C4-2B (cell line): ENCODE measurements around the gene PLEKHG1.

ENCODE experiments used
- H3K27ac ChIP-seq: fragments of 450-650 bp; 2 replicates; pipeline ENCODE4 v1.5.1; 2017
- ZFX ChIP-seq: fragments of 450-650 bp; IDR thresholded peaks from 2 replicates; pipeline ENCODE4 v1.6.1; 2017
- TF ChIP-seq, protein P1 (sequence below): fragments of 450-650 bp; conservative IDR thresholded peaks from 2 replicates; pipeline ENCODE4 v1.5.1; 2017; ENCODE audit warnings: mild to moderate bottlenecking

The PLEKHG1 gene

DNA sequence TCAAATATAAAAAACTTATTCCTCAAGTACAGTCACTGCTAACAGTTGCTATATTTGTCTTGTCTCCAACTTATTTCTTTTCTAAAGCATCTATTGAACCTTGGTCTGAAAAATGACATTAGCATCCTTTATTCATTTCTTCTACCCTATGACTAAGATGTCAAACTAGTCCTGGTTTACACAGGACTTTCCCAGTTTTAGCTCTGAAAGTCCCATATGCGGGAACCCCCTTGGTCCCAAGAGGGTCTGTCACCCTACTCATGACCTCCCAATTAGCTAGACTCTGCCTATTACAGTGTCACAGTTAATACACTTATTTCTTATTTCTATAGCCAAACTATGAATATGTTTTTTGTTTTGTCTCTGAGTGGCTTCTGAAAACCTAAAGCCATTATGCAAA, 37.1 kb downstream of the PLEKHG1 start:
- TF ChIP-seq ZFX: no peak
- TF ChIP-seq, protein P1, sequence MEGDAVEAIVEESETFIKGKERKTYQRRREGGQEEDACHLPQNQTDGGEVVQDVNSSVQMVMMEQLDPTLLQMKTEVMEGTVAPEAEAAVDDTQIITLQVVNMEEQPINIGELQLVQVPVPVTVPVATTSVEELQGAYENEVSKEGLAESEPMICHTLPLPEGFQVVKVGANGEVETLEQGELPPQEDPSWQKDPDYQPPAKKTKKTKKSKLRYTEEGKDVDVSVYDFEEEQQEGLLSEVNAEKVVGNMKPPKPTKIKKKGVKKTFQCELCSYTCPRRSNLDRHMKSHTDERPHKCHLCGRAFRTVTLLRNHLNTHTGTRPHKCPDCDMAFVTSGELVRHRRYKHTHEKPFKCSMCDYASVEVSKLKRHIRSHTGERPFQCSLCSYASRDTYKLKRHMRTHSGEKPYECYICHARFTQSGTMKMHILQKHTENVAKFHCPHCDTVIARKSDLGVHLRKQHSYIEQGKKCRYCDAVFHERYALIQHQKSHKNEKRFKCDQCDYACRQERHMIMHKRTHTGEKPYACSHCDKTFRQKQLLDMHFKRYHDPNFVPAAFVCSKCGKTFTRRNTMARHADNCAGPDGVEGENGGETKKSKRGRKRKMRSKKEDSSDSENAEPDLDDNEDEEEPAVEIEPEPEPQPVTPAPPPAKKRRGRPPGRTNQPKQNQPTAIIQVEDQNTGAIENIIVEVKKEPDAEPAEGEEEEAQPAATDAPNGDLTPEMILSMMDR: no peak
- no peak overlapping the region for H3K27ac ChIP-seq

DNA sequence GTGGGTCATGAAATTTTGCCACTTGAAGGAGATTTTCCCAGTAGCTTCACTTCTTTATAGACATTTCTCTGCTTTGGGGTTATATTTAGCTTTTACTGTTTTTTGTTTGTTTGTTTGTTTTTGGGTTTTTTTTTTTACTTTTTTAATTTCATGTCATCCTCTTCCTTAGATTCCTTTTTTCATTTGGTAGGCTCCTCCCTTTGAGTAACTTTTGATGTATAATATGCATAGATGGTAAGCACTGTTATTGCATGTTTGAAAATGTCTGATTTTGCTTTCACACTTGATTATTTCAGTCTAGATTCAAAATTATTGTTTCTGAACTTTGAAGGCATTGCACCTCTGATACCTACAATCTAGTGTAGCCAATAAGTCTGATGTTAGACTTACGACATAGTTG, 37.6 kb downstream of the PLEKHG1 start:
- no peak for TF ChIP-seq ZFX
- TF ChIP-seq, protein P1: no peak
- no peak overlapping the region for H3K27ac ChIP-seq

DNA sequence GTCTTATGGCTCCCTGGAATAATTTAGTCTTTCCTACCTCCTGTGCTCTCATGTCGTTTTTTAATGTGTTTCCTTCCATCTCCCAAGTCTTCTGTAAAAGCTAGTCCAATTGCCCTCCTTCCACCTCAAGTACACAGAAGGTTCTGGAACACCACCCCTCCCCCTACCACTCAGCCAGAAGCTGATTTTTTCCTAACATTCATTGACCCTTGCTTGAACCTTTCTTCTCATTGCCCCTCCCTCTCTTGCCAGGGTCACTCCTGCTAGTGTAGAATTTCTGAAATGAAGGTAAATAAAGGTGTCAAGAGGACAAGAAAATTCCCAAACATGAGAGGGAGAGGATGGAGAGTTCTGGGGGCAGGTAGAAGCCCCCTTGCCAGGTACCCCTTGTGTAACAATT, 38.6 kb downstream of the PLEKHG1 start:
- no peak overlapping the region for H3K27ac ChIP-seq
- TF ChIP-seq ZFX: no peak
- TF ChIP-seq, protein P1: no peak

DNA sequence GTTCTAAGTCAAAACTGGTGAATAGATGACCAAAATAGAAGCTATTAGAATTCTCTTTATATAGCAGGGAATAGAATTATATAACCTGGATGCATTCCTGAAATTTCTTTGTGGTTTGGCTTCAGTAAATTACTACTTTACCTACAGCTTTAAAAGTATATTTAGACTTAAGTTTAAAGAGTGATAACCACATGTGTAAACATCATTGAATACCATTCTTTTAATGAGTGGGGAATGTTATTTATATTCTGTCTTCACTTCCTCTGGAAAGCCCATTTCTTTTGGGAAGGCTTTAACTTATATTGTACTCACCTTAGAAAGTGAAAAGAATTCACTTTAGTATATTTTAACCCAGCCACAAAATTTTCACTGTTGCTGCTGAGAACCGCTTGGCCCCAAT, 39.1 kb downstream of the PLEKHG1 start:
- TF ChIP-seq, protein P1: no peak
- no peak for TF ChIP-seq ZFX
- no peak overlapping the region for H3K27ac ChIP-seq

DNA sequence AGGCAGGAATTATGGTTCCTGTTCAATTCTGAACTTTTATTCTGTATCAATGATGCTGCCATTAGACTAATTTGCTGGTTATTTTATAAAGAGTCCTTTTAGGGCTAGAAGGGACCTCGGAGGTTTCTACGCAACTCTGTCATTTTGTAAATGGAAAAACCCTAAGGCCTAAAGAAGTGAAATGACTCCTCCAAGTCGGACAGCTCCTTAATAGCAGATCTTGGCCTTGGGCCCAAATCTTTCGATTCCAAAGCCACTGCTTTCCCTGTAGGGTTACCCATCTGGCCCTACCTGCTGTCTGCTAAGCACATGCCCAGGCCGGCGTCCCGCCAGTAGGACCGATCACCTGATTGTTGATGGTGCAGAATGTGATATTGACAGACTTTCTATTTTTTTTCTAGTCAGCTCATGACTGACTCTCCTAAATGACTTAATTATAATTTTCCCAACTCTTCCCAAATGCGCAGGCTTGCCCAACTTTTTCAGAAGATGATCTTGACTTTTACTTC, 40.2 kb downstream of the PLEKHG1 start:
- no peak overlapping the region for H3K27ac ChIP-seq
- no peak for TF ChIP-seq ZFX
- TF ChIP-seq, protein P1: no peak

DNA sequence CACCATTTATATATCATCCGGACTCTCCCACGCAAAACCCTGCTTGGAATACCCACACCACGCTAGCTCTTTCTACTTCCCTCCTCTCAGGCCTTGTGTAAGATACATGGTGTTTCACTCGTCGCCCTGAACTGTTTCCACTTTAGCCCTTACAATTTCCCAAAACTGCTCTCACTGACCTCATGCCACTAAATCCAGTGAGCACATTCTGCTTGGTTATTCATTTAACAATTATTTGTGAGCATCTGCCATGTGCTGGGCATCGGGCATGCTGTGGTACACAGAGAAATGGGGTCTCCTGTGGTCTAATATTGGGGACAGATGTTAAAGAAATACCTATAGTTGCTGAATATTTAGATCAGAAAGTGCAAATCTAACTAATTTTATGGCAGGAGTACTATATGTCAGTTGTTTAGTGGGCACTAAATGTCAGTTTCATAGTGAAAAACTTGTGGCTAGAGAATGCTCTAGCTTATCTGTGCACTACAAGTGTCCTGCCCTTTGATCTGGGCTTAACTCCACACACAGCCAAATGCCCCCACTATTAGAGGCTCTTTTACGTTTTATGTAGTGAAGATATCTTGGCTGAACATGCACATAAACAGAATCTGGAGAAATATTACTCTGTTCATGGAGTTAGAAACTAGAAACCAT, 41.0 kb downstream of the PLEKHG1 start:
- H3K27ac ChIP-seq: no peak overlapping the region

More for the DNA sequence above, 41.0 kb downstream of the PLEKHG1 start:
- TF ChIP-seq, protein P1: no peak
- TF ChIP-seq ZFX: no peak
